Right ventricle myocardium superior (tissue), 1 donor: ENCODE results near the gene MT1A. TPM values are rescaled to one million over a fixed set of nuclear protein-coding genes. Genes with fewer than 3 reads are reported as not detected.
"Not testable (repeated sequence)": the region's sequence is repeated elsewhere in the genome, so short reads cannot be mapped to it uniquely, and the experiment has no call there.

Experiments
- ATAC-seq: fragments of 200-7000 bp; cut with Tn5 transposase; one replicate; pipeline ENCODE4 v1.9.1; 2020; ENCODE audit warnings: mild to moderate bottlenecking; ENCODE audit not compliant: poor library complexity
- DNase-seq: peaks from one replicate; pipeline ENCODE4 v3.0.0-alpha.2; 2020
- intact Hi-C: fragments of 100-400 bp; cut with DNase I; formaldehyde crosslinking; loops from one replicate; pipeline ENCODE4 v1.11.2; 2022
- total RNA-seq: library from RNA; stranded (reverse); fragmentation: NEBNext Ultra II Directional; extraction: Animal tissue kit (Norgen Biotek cat#: 25700); gene quantifications from one replicate; pipeline ENCODE4 v1.2.1, GENCODE V29; 2021
- donor health status: DM: no; HTN: yes; CAD: no; lungs with severe emphysema.

The MT1A gene
- total RNA-seq, 1 donor from 2014 or later, result 2.3 TPM

DNA sequence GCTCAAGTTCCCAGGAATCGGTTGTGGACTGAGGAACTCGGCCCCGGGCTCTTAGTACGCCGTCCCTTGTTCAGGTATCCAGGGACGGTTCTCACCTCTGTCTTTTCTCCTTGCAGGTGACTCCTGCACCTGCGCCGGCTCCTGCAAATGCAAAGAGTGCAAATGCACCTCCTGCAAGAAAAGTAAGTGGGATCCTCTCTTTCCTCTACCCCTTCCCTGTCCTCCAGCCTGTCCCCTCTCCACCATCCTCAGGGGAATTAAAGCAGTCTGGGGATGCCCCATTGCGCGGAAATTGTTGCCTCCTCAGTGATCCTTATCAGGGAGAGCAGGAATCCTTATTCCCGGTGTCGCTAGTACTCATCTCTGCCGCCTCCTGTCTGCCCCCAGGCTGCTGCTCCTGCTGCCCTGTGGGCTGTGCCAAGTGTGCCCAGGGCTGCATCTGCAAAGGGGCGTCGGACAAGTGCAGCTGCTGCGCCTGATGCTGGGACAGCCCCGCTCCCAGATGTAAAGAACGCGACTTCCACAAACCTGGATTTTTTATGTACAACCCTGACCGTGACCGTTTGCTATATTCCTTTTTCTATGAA, 29.5 kb upstream of the MT1A start:
- intact Hi-C loops, result loop anchor here (2.0 kb wide), 1 partner anchor 74 kb away; the partner anchor contains the start of gene MT1X
- no peak for DNase-seq
- ATAC-seq, result no peak

GRCh38 chr16:56609463-56609921, 29.0 kb upstream of the MT1A start:
- ATAC-seq (peak; percentile 23), DNase-seq (peak; percentile 70)
- intact Hi-C loops, result loop anchor here (2.0 kb wide), 1 partner anchor 73 kb away; the partner anchor contains the start of gene MT1X

- intact Hi-C loops, result no loop called here
- DNase-seq (no peak), ATAC-seq (peak; percentile 3)
Measured at GRCh38 chr16:56610017-56610608, 28.4 kb upstream of the MT1A start.

DNA sequence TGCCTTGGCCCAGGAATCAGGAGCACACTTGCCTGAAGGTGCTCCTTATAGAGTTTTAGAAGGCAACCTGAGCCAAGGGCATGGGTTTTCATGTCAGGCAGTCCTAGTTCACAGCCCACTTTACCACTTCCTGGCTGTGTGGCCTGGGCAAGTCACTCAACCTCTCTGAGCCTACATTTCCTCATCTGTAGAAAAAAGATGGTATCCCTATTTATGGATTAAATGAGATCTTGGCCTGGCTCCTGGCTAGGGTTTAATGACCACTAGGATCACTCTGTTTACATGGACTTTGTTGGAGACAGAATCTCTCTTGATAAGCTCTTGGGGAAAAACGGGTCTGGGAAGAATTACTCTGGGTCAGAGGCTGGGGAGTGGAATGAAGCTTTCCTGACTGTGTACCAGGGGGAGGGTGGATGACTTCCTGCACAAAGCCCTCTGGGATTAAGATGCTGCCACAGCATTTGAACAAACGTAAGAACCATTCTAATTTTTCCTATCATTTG, 27.8 kb upstream of the MT1A start:
- DNase-seq, result no peak
- intact Hi-C loops, result no loop called here
- ATAC-seq, result no peak

DNA sequence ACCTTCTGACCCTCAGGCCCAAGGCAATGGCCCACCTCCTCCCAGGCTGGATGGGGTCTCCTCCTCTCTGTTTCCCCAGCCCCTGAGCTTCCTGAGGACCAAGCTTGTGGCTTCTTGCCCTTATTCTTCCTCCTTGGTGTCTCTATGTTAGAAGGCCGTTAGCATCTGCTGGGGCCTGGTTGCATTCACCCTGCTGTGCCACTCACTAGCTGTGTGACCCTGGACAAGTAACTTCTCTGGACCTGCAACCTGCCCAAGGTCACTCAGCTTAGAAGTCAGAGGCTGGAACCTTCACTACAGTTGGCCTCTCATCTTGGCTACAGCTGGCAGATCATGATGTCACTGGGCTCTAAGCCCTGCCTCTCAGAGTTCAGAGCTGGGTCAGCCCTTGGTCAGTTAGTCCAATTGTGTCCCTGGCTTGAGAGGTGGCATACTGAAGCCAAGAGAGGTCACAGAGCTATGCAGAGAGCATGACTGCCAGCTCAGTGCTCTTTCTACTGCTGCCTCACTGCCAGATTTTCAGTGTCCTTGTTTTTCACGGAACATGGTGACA, 27.1 kb upstream of the MT1A start:
- intact Hi-C loops, result no loop called here
- ATAC-seq (peak; percentile 64), DNase-seq (peak; percentile 81)

DNA sequence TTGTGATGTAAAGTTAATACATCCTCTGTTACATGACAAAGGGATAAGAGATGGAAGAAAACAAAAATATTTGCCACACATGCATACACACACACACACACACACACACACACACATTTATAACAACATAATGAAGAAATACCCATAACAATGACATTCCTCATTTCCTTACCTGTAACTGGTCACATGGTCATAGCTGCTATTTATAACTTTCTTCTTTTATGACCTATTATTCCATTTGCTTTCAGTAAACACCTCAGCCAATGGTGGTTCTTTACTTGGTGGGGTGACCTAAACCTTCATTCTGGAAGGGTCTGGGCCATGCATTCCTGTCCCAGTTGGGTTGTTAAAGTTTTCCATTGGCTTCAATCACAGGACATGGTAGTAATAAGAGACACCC, 24.8 kb upstream of the MT1A start:
- ATAC-seq, result no peak
- no peak for DNase-seq
- intact Hi-C loops, result no loop called here

DNA sequence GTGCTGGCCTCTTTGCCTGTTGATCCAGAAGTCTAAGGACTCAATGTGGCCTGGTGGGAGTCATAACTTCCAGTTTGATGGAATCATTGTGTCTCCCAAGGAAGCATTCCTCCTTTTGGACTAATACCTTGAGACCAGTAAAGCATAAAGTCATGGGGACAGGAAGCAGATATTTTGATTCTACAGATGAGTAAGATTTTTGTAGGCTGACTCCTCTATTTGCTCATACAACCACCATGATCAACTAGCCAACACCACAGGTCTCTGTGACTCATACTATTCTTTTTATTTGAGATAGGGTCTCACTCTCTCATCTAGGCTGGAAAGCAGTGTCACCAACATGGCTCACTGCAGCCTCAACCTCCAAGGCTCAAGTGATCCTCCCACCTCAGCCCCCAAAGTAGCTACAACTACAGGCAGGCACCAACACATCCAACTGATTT, 23.9 kb upstream of the MT1A start:
- intact Hi-C loops, result no loop called here
- no peak for ATAC-seq

GRCh38 chr16:56615353-56615752, 23.1 kb upstream of the MT1A start:
- intact Hi-C loops, result no loop called here
- DNase-seq (no peak), ATAC-seq (no peak)

More for the DNA sequence above, 23.9 kb upstream of the MT1A start:
- no peak for DNase-seq

- no peak for DNase-seq
- ATAC-seq, result peak; percentile 11
- intact Hi-C loops, result no loop called here
Measured at GRCh38 chr16:56616608-56617211, 21.8 kb upstream of the MT1A start.

GRCh38 chr16:56617212-56618085, 21.0 kb upstream of the MT1A start:
- intact Hi-C loops, result no loop called here

GRCh38 chr16:56618138-56618537, 20.3 kb upstream of the MT1A start:
- DNase-seq (no peak), ATAC-seq (no peak)
- intact Hi-C loops, result no loop called here

More at GRCh38 chr16:56617212-56618085, 21.0 kb upstream of the MT1A start:
- DNase-seq (peak; percentile 92), ATAC-seq (peak; percentile 95)

DNA sequence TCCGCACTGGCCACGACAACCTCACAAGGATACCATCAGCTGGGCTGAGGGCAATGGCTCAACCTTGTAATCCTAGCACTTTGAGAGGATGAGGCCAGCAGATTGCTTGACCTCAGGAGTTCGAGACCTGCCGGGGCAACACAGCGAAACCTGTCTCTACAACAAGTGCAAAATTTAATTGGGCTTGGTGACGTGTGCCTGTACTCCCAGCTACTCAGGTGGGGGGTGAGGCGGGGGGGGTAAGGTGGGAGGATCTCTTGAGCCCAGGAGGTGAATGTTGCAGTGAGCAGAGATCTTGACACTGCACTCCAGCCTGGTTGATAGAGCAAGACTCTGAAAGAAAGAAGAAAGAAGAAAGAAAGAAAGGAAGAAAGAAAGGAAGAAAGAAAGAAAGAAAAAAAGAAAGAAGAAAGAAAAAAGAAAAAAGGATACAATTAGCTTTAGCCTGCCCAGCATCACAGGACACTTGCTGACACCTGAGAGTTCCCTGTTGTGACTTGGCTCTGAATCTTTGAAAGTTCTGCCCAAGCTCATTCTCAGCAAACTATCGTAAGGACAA, 18.0 kb upstream of the MT1A start:
- intact Hi-C loops, result no loop called here
- DNase-seq (no peak), ATAC-seq (no peak)

- DNase-seq, ATAC-seq, intact Hi-C loops: not testable (repeated sequence)
Measured at GRCh38 chr16:56621665-56622445, 16.6 kb upstream of the MT1A start.

DNA sequence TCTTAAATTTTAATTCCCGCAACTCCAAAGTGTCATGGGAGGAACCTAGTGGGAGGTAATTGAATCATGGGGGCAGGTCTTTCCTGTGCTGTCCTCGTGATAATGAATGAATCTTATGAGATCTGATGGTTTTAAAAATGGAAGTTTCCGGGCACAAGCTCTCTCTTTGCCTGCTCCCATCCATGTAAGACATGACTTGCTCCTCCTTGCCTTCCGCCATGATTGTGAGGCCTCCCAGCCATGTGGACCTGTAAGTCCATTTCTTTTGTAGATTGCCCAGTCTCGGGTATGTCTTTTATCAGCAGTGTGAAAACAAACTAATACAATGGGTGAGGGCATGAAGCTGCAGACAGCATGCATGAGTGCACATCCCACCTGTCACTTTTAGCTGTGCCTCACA, 15.3 kb upstream of the MT1A start:
- ATAC-seq, intact Hi-C loops, DNase-seq: not testable (repeated sequence)

GRCh38 chr16:56623637-56624036, 14.8 kb upstream of the MT1A start:
- ATAC-seq (no peak), DNase-seq (no peak)
- intact Hi-C loops, result no loop called here

- ATAC-seq, result peak; percentile 95
- intact Hi-C loops, result no loop called here
- peak; percentile 92 for DNase-seq
Measured at GRCh38 chr16:56625140-56625942, 13.1 kb upstream of the MT1A start, which contains the start of gene MT1E. Gene MT1E, plus strand, starts transcription at chr16:56625781. Its CDS starts 71 bp downstream, at chr16:56625852.
